ENCODE measurements around the gene FTHL17.

Gene FTHL17

GRCh38 chrX:31091819-31092218 is 20.0 kb upstream of the FTHL17 start:
- Histone ChIP-seq H3K79me2 (ENCODE audit: control insufficient read depth, insufficient read depth, low read length, unreplicated experiment) (no peaks in the 10 kb centered on the region), H3K27ac (ENCODE audit: low read depth, low read length) (no peak overlapping the region), H3K4me3 (ENCODE audit: low read depth, low read length) (no peak overlapping the region), H3K27me3 (ENCODE audit: insufficient read depth, low read length) (0 out of 2 replicates have a peak, but pooled peaks cover 6% of the 10 kb centered on the region), H2AFZ (ENCODE audit: low read length, unreplicated experiment) (no peak overlapping the region), H3K4me1 (ENCODE audit: control insufficient read depth, insufficient read depth, low read length, unreplicated experiment) (no peaks in the 10 kb centered on the region), H3K36me3 (ENCODE audit: insufficient read depth, low read length) (no peaks in the 10 kb centered on the region)

DNA sequence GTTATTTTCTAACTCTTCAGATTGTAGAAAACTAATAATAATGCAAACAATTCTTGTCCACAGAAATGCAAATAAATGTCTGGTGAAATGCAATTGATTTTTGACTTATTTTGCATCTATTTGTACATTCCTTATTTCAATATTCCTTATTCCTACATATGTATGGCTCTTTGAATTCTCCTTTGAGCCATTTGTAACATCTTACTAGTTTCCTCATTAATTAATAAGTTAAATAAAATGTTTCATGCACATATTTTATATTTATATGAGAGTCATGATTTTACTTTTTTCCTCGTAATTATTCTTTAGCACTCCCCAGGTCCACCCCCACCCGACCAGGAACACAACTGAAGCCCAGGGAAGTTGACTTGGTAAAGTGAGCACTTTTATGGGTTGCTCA is 2.7 kb upstream of the FTHL17 start:
- Histone ChIP-seq H3K27me3 (ENCODE audit: insufficient read depth, low read length) (no peaks in the 10 kb centered on the region), H3K36me3 (ENCODE audit: insufficient read depth, low read length) (no peaks in the 10 kb centered on the region), H3K4me3 (ENCODE audit: low read depth, low read length) (no peak overlapping the region), H2AFZ (ENCODE audit: low read length, unreplicated experiment) (no peak overlapping the region), H3K27ac (ENCODE audit: low read depth, low read length) (no peak overlapping the region), H3K79me2 (ENCODE audit: control insufficient read depth, insufficient read depth, low read length, unreplicated experiment) (no peaks in the 10 kb centered on the region), H3K4me1 (ENCODE audit: control insufficient read depth, insufficient read depth, low read length, unreplicated experiment) (no peaks in the 10 kb centered on the region)

GRCh38 chrX:31071262-31071661 is 579 bp downstream of the FTHL17 start:
- H3K79me2 ChIP-seq (ENCODE audit: control insufficient read depth, insufficient read depth, low read length, unreplicated experiment) = no peaks in the 10 kb centered on the region
- no peaks in the 10 kb centered on the region for H3K36me3 ChIP-seq (ENCODE audit: insufficient read depth, low read length)
- H3K27me3 ChIP-seq (ENCODE audit: insufficient read depth, low read length) = no peaks in the 10 kb centered on the region
- H3K27ac ChIP-seq (ENCODE audit: low read depth, low read length) = no peak overlapping the region
- no peaks in the 10 kb centered on the region for H3K4me1 ChIP-seq (ENCODE audit: control insufficient read depth, insufficient read depth, low read length, unreplicated experiment)
- no peak overlapping the region for H2AFZ ChIP-seq (ENCODE audit: low read length, unreplicated experiment)
- H3K4me3 ChIP-seq (ENCODE audit: low read depth, low read length) = no peak overlapping the region

DNA sequence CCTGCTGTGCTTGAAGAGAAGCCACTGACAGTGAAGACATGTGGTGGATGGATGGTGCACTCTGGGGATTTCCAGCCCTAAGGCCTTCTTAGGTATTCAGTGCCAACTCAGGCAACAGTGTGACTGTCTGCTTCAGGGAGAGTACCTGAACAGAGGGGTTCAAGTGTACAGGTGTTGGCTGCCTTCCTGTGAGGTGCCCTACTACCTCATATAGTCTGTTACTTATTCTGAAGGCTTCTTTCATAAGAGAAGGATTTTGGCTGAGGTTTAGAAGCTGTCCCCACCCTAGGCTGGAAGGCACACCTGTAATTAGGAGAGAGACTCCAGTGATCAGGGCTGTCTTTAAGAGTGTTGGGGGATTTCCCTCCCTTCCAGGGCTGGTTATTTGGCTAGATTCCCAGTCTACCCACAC is 1.8 kb downstream of the FTHL17 start:
- no peak overlapping the region for H2AFZ ChIP-seq (ENCODE audit: low read length, unreplicated experiment)
- H3K27ac ChIP-seq (ENCODE audit: low read depth, low read length) = no peak overlapping the region
- no peak overlapping the region for H3K4me3 ChIP-seq (ENCODE audit: low read depth, low read length)

GRCh38 chrX:31063114-31063513 is 8.7 kb downstream of the FTHL17 start:
- H3K27ac ChIP-seq (ENCODE audit: low read depth, low read length) = no peak overlapping the region
- H2AFZ ChIP-seq (ENCODE audit: low read length, unreplicated experiment) = no peak overlapping the region
- no peaks in the 10 kb centered on the region for H3K27me3 ChIP-seq (ENCODE audit: insufficient read depth, low read length)
- H3K4me3 ChIP-seq (ENCODE audit: low read depth, low read length) = no peak overlapping the region
- H3K4me1 ChIP-seq (ENCODE audit: control insufficient read depth, insufficient read depth, low read length, unreplicated experiment) = no peaks in the 10 kb centered on the region
- H3K36me3 ChIP-seq (ENCODE audit: insufficient read depth, low read length) = no peaks in the 10 kb centered on the region
- H3K79me2 ChIP-seq (ENCODE audit: control insufficient read depth, insufficient read depth, low read length, unreplicated experiment) = no peaks in the 10 kb centered on the region

More for the DNA sequence above, 1.8 kb downstream of the FTHL17 start:
- no peaks in the 10 kb centered on the region for H3K27me3 ChIP-seq (ENCODE audit: insufficient read depth, low read length)
- H3K36me3 ChIP-seq (ENCODE audit: insufficient read depth, low read length) = no peaks in the 10 kb centered on the region
- no peaks in the 10 kb centered on the region for H3K4me1 ChIP-seq (ENCODE audit: control insufficient read depth, insufficient read depth, low read length, unreplicated experiment)
- H3K79me2 ChIP-seq (ENCODE audit: control insufficient read depth, insufficient read depth, low read length, unreplicated experiment) = no peaks in the 10 kb centered on the region

DNA sequence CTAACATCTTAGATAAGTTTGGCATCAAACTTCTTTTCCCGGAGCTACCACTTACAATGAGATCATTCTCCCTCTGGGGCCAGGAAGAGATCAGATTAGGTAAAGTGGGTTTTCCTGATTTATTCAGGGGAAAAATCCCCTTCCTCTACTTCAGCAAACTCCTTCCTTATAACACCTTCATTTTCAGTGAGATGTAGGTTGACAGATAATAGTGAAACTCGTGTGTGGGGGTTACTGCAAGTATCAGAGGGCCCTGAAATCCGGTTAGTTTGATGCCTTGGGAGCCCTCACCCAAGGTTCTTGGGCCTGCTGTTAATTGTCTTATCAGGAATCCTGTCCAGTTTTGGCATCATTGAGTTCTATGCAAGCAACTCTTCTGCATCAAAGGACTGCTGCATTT is 10.8 kb downstream of the FTHL17 start:
- H3K4me3 ChIP-seq (ENCODE audit: low read depth, low read length) = no peak overlapping the region
- no peaks in the 10 kb centered on the region for H3K36me3 ChIP-seq (ENCODE audit: insufficient read depth, low read length)
- H3K27ac ChIP-seq (ENCODE audit: low read depth, low read length) = no peak overlapping the region
- H3K27me3 ChIP-seq (ENCODE audit: insufficient read depth, low read length) = no peaks in the 10 kb centered on the region
- no peaks in the 10 kb centered on the region for H3K79me2 ChIP-seq (ENCODE audit: control insufficient read depth, insufficient read depth, low read length, unreplicated experiment)
- H3K4me1 ChIP-seq (ENCODE audit: control insufficient read depth, insufficient read depth, low read length, unreplicated experiment) = no peaks in the 10 kb centered on the region
- no peak overlapping the region for H2AFZ ChIP-seq (ENCODE audit: low read length, unreplicated experiment)

GRCh38 chrX:31060016-31060415 is 11.8 kb downstream of the FTHL17 start:
- H2AFZ ChIP-seq (ENCODE audit: low read length, unreplicated experiment) = no peak overlapping the region
- H3K79me2 ChIP-seq (ENCODE audit: control insufficient read depth, insufficient read depth, low read length, unreplicated experiment) = no peaks in the 10 kb centered on the region
- H3K27ac ChIP-seq (ENCODE audit: low read depth, low read length) = no peak overlapping the region
- H3K4me1 ChIP-seq (ENCODE audit: control insufficient read depth, insufficient read depth, low read length, unreplicated experiment) = no peaks in the 10 kb centered on the region
- H3K27me3 ChIP-seq (ENCODE audit: insufficient read depth, low read length) = no peaks in the 10 kb centered on the region
- no peaks in the 10 kb centered on the region for H3K36me3 ChIP-seq (ENCODE audit: insufficient read depth, low read length)
- no peak overlapping the region for H3K4me3 ChIP-seq (ENCODE audit: low read depth, low read length)

DNA sequence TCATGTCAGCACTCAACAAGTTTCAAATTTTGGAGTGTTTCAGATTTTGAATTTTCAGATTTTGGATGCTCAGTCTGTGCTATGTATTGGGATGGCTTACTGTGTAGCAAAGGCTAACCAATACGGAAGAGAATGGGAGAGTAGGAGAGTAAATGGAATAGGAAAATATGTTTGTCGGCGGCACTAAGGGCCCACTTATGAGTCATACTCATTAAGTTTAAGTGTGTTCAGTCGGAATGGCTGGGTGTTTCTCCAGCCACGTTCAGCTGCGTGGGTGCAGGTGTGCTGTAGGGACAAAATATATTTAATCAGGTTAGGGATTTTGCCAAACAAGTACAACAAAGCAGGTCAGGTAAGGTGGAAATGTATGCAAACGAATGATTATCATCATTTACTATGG is 13.6 kb downstream of the FTHL17 start:
- no peak overlapping the region for H3K27ac ChIP-seq (ENCODE audit: low read depth, low read length)
- H2AFZ ChIP-seq (ENCODE audit: low read length, unreplicated experiment) = no peak overlapping the region
- H3K4me1 ChIP-seq (ENCODE audit: control insufficient read depth, insufficient read depth, low read length, unreplicated experiment) = no peaks in the 10 kb centered on the region
- no peaks in the 10 kb centered on the region for H3K36me3 ChIP-seq (ENCODE audit: insufficient read depth, low read length)
- no peaks in the 10 kb centered on the region for H3K79me2 ChIP-seq (ENCODE audit: control insufficient read depth, insufficient read depth, low read length, unreplicated experiment)
- H3K27me3 ChIP-seq (ENCODE audit: insufficient read depth, low read length) = no peaks in the 10 kb centered on the region
- H3K4me3 ChIP-seq (ENCODE audit: low read depth, low read length) = no peak overlapping the region

DNA sequence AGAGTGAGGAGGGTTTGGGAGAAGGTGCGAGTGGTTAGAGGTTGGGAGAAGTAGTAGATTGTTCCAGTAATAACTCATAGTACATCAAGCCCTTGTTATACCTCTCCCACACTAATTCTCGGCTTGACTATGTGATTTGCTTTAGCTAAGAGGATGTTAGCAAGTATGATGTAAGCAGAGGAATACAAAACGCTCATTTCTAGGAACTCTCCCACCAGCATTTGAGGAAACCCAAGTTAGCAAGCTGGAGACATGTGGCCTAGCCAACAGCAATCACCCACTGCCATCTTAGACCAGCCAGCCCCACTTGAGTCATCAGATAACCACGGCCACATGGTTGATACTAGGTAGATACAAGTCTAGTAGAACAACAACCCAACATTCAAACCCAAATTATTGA is 14.2 kb downstream of the FTHL17 start:
- H3K27ac ChIP-seq (ENCODE audit: low read depth, low read length) = no peak overlapping the region
- no peaks in the 10 kb centered on the region for H3K36me3 ChIP-seq (ENCODE audit: insufficient read depth, low read length)
- H3K27me3 ChIP-seq (ENCODE audit: insufficient read depth, low read length) = no peaks in the 10 kb centered on the region
- no peaks in the 10 kb centered on the region for H3K79me2 ChIP-seq (ENCODE audit: control insufficient read depth, insufficient read depth, low read length, unreplicated experiment)
- no peaks in the 10 kb centered on the region for H3K4me1 ChIP-seq (ENCODE audit: control insufficient read depth, insufficient read depth, low read length, unreplicated experiment)
- H3K4me3 ChIP-seq (ENCODE audit: low read depth, low read length) = no peak overlapping the region
- H2AFZ ChIP-seq (ENCODE audit: low read length, unreplicated experiment) = no peak overlapping the region

- H3K36me3 ChIP-seq (ENCODE audit: insufficient read depth, low read length) = no peaks in the 10 kb centered on the region
- no peaks in the 10 kb centered on the region for H3K27me3 ChIP-seq (ENCODE audit: insufficient read depth, low read length)
- H3K79me2 ChIP-seq (ENCODE audit: control insufficient read depth, insufficient read depth, low read length, unreplicated experiment) = no peaks in the 10 kb centered on the region
- H3K27ac ChIP-seq (ENCODE audit: low read depth, low read length) = no peak overlapping the region
- H3K4me1 ChIP-seq (ENCODE audit: control insufficient read depth, insufficient read depth, low read length, unreplicated experiment) = no peaks in the 10 kb centered on the region
- no peak overlapping the region for H3K4me3 ChIP-seq (ENCODE audit: low read depth, low read length)
- no peak overlapping the region for H2AFZ ChIP-seq (ENCODE audit: low read length, unreplicated experiment)
Measured at GRCh38 chrX:31057291-31057690, 14.6 kb downstream of the FTHL17 start.

- Histone ChIP-seq H3K27me3 (ENCODE audit: insufficient read depth, low read length) (no peaks in the 10 kb centered on the region), H3K27ac (ENCODE audit: low read depth, low read length) (no peak overlapping the region), H3K36me3 (ENCODE audit: insufficient read depth, low read length) (no peaks in the 10 kb centered on the region), H3K4me1 (ENCODE audit: control insufficient read depth, insufficient read depth, low read length, unreplicated experiment) (no peaks in the 10 kb centered on the region), H3K4me3 (ENCODE audit: low read depth, low read length) (no peak overlapping the region), H2AFZ (ENCODE audit: low read length, unreplicated experiment) (no peak overlapping the region), H3K79me2 (ENCODE audit: control insufficient read depth, insufficient read depth, low read length, unreplicated experiment) (no peaks in the 10 kb centered on the region)
Measured at GRCh38 chrX:31053621-31054020, 18.2 kb downstream of the FTHL17 start.
